Measurements from ENCODE around the gene LCN6.
"Not testable (repeated sequence)": the region's sequence is repeated elsewhere in the genome, so short reads cannot be mapped to it uniquely, and the experiment has no call there.

Gene LCN6

DNA sequence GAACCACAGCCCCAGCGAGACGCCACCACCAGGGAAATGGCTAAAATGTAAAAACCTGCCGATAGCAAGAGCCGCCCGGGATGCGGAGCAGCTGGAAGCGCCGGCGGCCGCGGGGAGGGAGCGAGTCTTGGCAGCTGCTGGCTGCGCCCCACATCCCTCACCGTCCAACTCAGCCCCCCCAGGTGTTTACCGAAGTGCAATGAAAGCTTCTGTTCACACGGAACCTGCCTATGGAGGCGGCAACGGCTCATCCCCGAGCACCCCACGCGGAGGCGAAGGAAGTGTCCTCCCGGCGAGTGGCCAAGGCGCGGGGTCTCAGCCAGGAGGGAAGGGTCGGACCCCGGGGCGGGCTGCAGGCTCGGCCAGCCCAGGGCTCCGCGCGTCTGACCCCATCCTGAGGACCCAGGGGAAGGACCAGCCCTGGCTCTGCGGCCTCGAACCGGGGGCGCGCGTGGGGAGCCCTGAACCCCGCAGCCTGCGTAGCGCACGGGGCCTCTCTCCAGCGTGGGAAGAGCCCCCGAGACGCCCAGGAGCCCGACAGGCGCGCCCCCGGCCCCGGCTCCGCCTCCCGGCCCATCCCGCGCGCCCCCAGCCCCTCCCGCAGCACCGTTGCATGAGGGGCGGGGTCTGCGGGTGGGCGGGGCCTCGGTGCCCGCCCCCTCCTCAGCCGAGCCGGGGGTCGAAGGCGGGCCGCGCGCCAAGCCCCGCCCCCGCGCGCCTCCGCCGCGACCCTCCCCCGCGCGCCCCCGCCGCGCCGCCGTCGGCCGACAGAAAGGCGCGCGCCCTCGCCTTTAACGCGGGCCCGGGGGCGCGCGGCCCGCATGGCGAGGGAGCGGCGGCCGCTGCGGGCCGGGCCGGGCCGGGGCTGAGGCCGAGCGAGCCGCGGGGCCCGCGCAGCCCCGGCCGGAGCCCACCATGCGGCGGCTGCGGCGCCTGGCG is 36.3 kb downstream of the LCN6 start, which contains the start of gene DIPK1B:
DIPK1B (plus strand) TSS at position 822 of the 939 bp plus-strand sequence; CDS start at position 916, 94 bp downstream.
- TF ChIP-seq, protein P1, sequence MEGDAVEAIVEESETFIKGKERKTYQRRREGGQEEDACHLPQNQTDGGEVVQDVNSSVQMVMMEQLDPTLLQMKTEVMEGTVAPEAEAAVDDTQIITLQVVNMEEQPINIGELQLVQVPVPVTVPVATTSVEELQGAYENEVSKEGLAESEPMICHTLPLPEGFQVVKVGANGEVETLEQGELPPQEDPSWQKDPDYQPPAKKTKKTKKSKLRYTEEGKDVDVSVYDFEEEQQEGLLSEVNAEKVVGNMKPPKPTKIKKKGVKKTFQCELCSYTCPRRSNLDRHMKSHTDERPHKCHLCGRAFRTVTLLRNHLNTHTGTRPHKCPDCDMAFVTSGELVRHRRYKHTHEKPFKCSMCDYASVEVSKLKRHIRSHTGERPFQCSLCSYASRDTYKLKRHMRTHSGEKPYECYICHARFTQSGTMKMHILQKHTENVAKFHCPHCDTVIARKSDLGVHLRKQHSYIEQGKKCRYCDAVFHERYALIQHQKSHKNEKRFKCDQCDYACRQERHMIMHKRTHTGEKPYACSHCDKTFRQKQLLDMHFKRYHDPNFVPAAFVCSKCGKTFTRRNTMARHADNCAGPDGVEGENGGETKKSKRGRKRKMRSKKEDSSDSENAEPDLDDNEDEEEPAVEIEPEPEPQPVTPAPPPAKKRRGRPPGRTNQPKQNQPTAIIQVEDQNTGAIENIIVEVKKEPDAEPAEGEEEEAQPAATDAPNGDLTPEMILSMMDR (IDR thresholded peaks at IDR 0.05; ENCODE audit: insufficient read depth, low read depth, low read length, missing control alignments): no peak
- no peak within 1 kb of the TSS for H3K4me3 ChIP-seq (ENCODE audit: low read depth, low read length)

DNA sequence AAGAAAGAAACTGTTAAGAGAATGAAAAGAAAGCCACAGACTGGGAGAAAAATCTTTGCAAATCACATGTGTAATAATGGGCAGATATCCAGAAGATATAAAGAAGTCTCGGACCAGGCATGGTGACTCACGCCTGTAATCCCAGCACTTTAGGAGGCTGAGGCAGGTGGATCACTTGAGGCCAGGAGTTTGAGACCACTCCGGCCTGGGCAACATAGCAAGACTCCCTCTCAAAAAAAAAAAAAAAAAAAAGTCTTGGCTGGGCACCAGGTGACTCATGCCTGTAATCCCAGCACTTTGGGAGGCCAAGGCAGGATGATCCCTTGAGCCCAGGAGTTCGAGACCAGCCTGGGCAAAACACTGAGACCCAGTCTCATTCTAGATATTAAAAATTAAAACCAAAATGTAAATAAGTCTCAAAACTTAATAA is 37.1 kb downstream of the LCN6 start:
- DNase-seq (ENCODE audit: low read depth); H3K4me3 ChIP-seq (ENCODE audit: low read depth, low read length): not testable (repeated sequence)

More for the DNA sequence above, 36.3 kb downstream of the LCN6 start, which contains the start of gene DIPK1B:
- no peak for DNase-seq (ENCODE audit: low read depth)

DNA sequence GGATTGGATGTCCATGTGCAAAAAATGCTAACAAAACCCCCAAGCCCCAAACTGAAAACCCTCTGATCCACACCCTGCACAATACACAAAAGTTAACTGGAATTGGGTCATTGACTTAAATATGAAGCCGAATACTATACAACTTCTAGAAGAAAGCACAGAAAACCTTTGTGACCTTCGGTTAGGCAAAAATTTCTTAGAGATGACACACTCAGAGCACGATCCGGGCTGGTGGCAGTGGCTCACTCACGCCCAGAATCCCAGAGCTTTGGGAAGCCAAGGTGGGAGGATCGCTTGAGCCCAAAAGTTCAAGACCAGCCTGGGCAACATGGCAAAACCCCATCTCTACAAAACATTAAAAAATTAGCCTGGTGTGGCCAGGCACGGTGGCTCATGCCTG is 37.8 kb downstream of the LCN6 start:
- H3K4me3 ChIP-seq (ENCODE audit: low read depth, low read length): no peak overlapping the region
- TF ChIP-seq, protein P1 (IDR thresholded peaks at IDR 0.05; ENCODE audit: insufficient read depth, low read depth, low read length, missing control alignments): no peak
- DNase-seq (ENCODE audit: low read depth): no peak

DNA sequence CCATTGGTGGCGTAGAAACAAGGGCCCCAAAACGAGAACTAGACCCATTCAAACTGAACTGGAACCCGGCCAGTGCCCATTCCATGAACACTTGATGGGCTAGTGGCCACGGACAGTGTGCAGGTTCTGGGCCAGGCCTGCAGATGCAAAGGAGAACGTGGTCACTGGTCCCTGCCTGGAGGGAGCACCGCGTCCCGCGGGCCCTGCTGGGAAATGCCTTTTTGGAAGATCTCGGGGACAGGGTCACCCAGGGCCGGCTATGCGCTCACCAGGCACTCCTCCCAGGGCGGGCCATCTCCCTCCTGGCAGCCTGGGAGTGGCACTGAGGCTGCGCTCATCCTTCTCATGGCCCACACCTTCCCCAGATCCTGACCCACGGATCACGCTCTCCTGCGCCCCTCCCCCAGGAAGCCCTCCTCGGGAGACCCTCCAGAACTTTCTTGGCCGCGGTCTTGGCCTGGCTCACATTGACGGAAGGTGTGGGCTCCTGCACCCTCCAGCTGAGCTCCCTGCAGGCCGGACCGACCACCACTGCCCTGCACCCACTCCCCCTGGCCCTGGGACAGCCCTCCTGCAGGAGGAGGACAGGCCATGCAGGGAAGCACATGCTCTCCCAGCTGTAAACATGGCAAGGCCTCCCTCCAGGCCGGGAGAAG is 38.7 kb downstream of the LCN6 start:
- H3K4me3 ChIP-seq (ENCODE audit: low read depth, low read length): no peak overlapping the region
- DNase-seq (ENCODE audit: low read depth): no peak
- TF ChIP-seq, protein P1 (IDR thresholded peaks at IDR 0.05; ENCODE audit: insufficient read depth, low read depth, low read length, missing control alignments): no peak

DNA sequence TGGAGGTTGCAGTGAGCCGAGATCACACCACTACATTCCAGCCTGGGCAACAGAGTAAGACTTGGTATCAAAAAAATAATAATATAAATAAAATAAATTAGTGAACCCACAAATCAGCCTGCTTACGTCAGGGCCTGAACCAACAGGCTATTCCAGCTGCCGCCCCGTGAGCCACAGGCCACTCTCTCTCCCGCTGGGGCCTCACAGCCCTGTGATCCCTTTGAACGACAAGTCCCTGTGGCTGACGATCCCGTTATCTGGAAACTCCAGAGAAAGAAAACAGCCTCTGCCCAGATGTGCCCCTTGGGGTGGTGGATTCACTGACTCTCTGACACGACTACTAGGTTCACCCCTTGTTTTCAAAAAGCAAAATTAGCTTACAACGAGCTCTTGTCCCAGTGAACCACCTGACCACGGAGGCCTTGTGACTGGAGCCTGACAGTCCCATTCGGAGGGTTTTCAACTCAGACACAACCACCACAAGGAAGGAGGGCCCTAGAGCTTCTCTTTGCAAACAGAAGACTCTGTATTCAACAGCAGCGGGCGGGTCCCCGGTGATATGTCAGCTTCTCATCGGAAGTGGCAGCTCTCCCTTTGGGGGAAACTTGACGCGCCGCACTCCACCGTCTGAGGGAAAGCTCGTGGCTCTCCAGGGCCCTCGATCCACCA is 40.3 kb downstream of the LCN6 start:
- TF ChIP-seq, protein P1 (IDR thresholded peaks at IDR 0.05; ENCODE audit: insufficient read depth, low read depth, low read length, missing control alignments): no peak
- no peak for DNase-seq (ENCODE audit: low read depth)
- no peak overlapping the region for H3K4me3 ChIP-seq (ENCODE audit: low read depth, low read length)

DNA sequence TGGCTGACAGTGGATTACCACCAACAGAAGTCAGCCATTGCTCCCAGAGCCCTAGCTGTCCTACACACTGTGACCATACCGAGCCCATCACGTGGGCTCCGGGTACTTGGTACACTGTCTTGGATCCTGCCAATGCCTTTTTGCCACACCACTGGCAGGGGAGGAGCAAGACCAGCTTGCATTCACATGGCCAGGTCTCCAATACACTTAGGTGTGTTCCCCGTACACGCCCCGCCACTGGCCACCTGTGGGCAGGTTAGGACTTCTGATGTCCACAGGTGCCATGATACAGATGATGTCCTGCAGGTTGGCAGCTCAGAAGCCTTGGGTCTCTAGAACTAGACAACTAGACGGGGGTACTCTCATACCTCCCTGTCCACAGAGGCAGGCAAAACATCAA is 41.3 kb downstream of the LCN6 start:
- DNase-seq (ENCODE audit: low read depth): no peak
- TF ChIP-seq, protein P1 (IDR thresholded peaks at IDR 0.05; ENCODE audit: insufficient read depth, low read depth, low read length, missing control alignments): no peak
- H3K4me3 ChIP-seq (ENCODE audit: low read depth, low read length): no peak overlapping the region

DNA sequence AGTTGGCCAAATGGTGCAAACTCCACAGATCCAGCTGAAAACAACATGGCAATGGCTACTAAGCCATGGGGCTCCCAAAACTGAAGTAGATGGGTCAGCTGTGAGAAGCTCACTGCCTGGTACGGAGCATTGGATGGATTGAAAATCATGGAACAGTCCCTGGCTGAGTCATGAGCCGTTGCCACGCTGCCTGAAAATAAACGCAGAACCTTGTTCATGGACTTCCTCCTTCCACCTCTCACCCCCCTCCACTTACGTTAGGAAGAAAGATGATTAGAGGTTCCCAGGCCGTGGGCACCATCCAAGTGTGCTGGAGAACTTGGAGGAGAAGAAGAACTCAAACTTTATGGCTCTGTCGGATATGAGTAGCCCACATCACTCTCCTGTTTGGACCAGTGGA is 42.8 kb downstream of the LCN6 start:
- TF ChIP-seq, protein P1 (IDR thresholded peaks at IDR 0.05; ENCODE audit: insufficient read depth, low read depth, low read length, missing control alignments): no peak
- H3K4me3 ChIP-seq (ENCODE audit: low read depth, low read length): no peak overlapping the region
- DNase-seq (ENCODE audit: low read depth): no peak

DNA sequence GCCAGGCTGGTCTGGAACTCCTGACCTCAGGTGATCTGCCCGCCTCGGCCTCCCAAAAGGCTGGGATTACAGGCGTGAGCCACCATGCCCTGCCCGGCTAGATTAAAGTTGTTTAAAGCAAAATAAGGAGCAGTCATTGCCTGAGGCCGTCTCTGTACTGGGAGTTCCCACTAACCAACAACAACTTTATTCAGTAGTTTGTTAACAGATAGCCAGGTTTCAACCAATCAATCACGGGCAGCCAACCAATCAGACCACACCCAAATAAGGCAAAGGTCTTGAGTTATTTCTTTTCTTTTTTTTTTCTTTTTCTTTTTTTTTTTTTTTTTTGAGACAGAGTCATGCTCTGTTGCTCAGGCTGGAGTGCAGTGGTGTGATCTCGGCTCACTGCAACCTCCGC is 43.6 kb downstream of the LCN6 start:
- DNase-seq (ENCODE audit: low read depth); H3K4me3 ChIP-seq (ENCODE audit: low read depth, low read length): not testable (repeated sequence)

Measured in GM12865 (cell line).